ENCODE data around the gene THBS1. TPM values are rescaled to one million over a fixed set of nuclear protein-coding genes. Genes with fewer than 3 reads are reported as not detected.

Gene THBS1
- total and polyA plus RNA-seq, 4 donors = 35.3 to 544 (median 325) TPM

GRCh38 chr15:39538936-39539335, 41.9 kb upstream of the THBS1 start:
- Histone ChIP-seq H3K27me3 (ENCODE audit: control insufficient read depth in 3 of 3, insufficient read depth in 3 of 3, low read length in 2 of 3) (no peaks in the 10 kb centered on the region), H3K27ac (ENCODE audit: low read depth in 1 of 2, low read length in 1 of 2) (no peak overlapping the region), H3K9ac (ENCODE audit: insufficient read depth in 1 of 2, low read length in 2 of 2) (no peak overlapping the region), H3K36me3 (ENCODE audit: control insufficient read depth in 4 of 4, insufficient read depth in 4 of 4, low read length in 4 of 4) (no peaks in the 10 kb centered on the region), H3K4me1 (ENCODE audit: control insufficient read depth in 5 of 5, insufficient read depth in 5 of 5, low read length in 5 of 5) (no peaks in the 10 kb centered on the region), H3K9me3 (ENCODE audit: control insufficient read depth in 4 of 4, insufficient read depth in 3 of 4, low read length in 3 of 4) (no peaks in the 10 kb centered on the region), H3K4me3 (no peak overlapping the region)
- DNase-seq = no peak
- WGBS, 2 donors = 78 to 90% methylated on average over 3 of the region's 3 CpGs
- TF ChIP-seq CTCF (IDR thresholded peaks at IDR 0.05; ENCODE audit: control extremely low read depth, extremely low read depth) = no peak
- no peak for ATAC-seq (ENCODE audit: insufficient read depth, low FRiP score)

DNA sequence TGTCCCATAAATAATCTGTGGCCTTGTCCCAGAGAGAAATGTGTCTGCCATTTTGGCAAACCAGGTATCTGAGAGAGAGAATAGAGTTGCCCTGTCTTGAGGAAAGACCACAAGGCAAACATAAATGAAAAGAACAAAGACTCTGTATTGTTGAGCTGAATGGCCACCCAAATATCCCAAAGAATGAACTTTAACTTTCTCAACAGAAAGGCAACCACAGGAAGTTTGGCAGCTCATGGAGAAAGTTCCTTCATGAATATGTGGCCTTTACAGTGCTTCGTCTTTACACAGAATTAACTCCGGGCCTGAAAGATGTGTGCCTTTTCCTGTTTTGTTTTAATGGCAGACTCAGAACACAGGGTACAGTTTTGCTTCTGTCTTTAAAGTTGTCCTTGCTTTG, 41.4 kb upstream of the THBS1 start:
- no peaks in the 10 kb centered on the region for H3K9me3 ChIP-seq (ENCODE audit: control insufficient read depth in 4 of 4, insufficient read depth in 3 of 4, low read length in 3 of 4)
- 54 to 77% methylated on average over 2 of the region's 2 CpGs for WGBS, 2 donors
- ATAC-seq (ENCODE audit: insufficient read depth, low FRiP score) = no peak

GRCh38 chr15:39539973-39540558, 40.8 kb upstream of the THBS1 start:
- Histone ChIP-seq H3K27me3 (ENCODE audit: control insufficient read depth in 3 of 3, insufficient read depth in 3 of 3, low read length in 2 of 3) (no peaks in the 10 kb centered on the region), H3K9me3 (ENCODE audit: control insufficient read depth in 4 of 4, insufficient read depth in 3 of 4, low read length in 3 of 4) (peaks cover 0 to 2% (median 0%) of the 10 kb centered on the region in 4 donors), H3K27ac (ENCODE audit: low read depth in 1 of 2, low read length in 1 of 2) (no peak overlapping the region), H3K4me3 (no peak overlapping the region), H3K9ac (ENCODE audit: insufficient read depth in 1 of 2, low read length in 2 of 2) (no peak overlapping the region), H3K4me1 (ENCODE audit: control insufficient read depth in 5 of 5, insufficient read depth in 5 of 5, low read length in 5 of 5) (no peaks in the 10 kb centered on the region), H3K36me3 (ENCODE audit: control insufficient read depth in 4 of 4, insufficient read depth in 4 of 4, low read length in 4 of 4) (no peaks in the 10 kb centered on the region)
- DNase-seq (no peak), ATAC-seq (ENCODE audit: insufficient read depth, low FRiP score) (no peak)
- TF ChIP-seq CTCF (IDR thresholded peaks at IDR 0.05; ENCODE audit: control extremely low read depth, extremely low read depth) = no peak
- 88 to 91% methylated on average over 3 of the region's 3 CpGs for whole genome bisulfite sequencing, 2 donors

More for the DNA sequence above, 41.4 kb upstream of the THBS1 start:
- Histone ChIP-seq H3K27me3 (ENCODE audit: control insufficient read depth in 3 of 3, insufficient read depth in 3 of 3, low read length in 2 of 3) (no peaks in the 10 kb centered on the region), H3K27ac (ENCODE audit: low read depth in 1 of 2, low read length in 1 of 2) (no peak overlapping the region), H3K36me3 (ENCODE audit: control insufficient read depth in 4 of 4, insufficient read depth in 4 of 4, low read length in 4 of 4) (no peaks in the 10 kb centered on the region), H3K4me3 (no peak overlapping the region), H3K4me1 (ENCODE audit: control insufficient read depth in 5 of 5, insufficient read depth in 5 of 5, low read length in 5 of 5) (no peaks in the 10 kb centered on the region), H3K9ac (ENCODE audit: insufficient read depth in 1 of 2, low read length in 2 of 2) (no peak overlapping the region)
- TF ChIP-seq CTCF (IDR thresholded peaks at IDR 0.05; ENCODE audit: control extremely low read depth, extremely low read depth) = no peak
- no peak for DNase-seq

All from lung (tissue), 12 donors.